Activated CD4-positive, alpha-beta T cell treated with anti-CD3 and anti-CD28 coated beads, Interleukin-2, amount 10 ng/mL, durations not matched to agents 7 days and 5 days (primary cell): ENCODE measurements around the gene CMTM1. TPM values are rescaled to one million over a fixed set of nuclear protein-coding genes. Genes with fewer than 3 reads are reported as not detected.

Experiments
- CTCF ChIA-PET: fragments of 350-600 bp; sonication (Branson Sonifier 250); formaldehyde crosslinking; loops from one replicate; lab custom pipeline; 2021; ENCODE audit warnings: antibody characterized with exemption; lab: Charles Lee
- POLR2A ChIA-PET: fragments of 350-600 bp; sonication (Branson Sonifier 250); formaldehyde crosslinking; loops from one replicate; lab custom pipeline; 2021; ENCODE audit warnings: antibody characterized with exemption; lab: Charles Lee
- DNase-seq: peaks from one replicate; pipeline ENCODE4 v3.0.0-alpha.2; 2020
- H3K27ac Mint-ChIP-seq: one replicate; pipeline ENCODE4 v1.8.0; 2021; ENCODE audit warnings: mild to moderate bottlenecking, moderate library complexity, mixed read lengths
- H3K27me3 Mint-ChIP-seq: one replicate; pipeline ENCODE4 v1.8.0; 2021; ENCODE audit warnings: mixed read lengths
- H3K36me3 Mint-ChIP-seq: one replicate; pipeline ENCODE4 v1.8.0; 2021; ENCODE audit warnings: low read depth, mixed read lengths
- H3K4me1 Mint-ChIP-seq: one replicate; pipeline ENCODE4 v1.8.0; 2021; ENCODE audit warnings: mixed read lengths
- H3K4me3 Mint-ChIP-seq: one replicate; pipeline ENCODE4 v1.8.0; 2021; ENCODE audit warnings: mild to moderate bottlenecking, moderate library complexity, mixed read lengths
- H3K9me3 Mint-ChIP-seq: one replicate; pipeline ENCODE4 v1.8.0; 2021; ENCODE audit warnings: mixed read lengths
- total RNA-seq, 2 experiments: library from RNA; stranded (reverse); gene quantifications; one replicate each; pipeline ENCODE4 v1.2.3, GENCODE V29; 2021

CMTM1 gene, protein sequence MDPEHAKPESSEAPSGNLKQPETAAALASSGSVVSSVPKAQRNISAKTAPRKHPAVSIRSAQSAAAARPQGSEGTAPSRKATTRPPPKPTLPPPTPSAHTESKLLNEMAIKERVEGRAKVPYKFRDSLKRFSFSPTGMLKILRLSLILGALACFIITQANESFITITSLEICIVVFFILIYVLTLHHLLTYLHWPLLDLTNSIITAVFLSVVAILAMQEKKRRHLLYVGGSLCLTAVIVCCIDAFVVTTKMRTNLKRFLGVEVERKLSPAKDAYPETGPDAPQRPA
- 10 to 100 TPM; 12.3 to 15.3 TPM for total RNA-seq

DNA sequence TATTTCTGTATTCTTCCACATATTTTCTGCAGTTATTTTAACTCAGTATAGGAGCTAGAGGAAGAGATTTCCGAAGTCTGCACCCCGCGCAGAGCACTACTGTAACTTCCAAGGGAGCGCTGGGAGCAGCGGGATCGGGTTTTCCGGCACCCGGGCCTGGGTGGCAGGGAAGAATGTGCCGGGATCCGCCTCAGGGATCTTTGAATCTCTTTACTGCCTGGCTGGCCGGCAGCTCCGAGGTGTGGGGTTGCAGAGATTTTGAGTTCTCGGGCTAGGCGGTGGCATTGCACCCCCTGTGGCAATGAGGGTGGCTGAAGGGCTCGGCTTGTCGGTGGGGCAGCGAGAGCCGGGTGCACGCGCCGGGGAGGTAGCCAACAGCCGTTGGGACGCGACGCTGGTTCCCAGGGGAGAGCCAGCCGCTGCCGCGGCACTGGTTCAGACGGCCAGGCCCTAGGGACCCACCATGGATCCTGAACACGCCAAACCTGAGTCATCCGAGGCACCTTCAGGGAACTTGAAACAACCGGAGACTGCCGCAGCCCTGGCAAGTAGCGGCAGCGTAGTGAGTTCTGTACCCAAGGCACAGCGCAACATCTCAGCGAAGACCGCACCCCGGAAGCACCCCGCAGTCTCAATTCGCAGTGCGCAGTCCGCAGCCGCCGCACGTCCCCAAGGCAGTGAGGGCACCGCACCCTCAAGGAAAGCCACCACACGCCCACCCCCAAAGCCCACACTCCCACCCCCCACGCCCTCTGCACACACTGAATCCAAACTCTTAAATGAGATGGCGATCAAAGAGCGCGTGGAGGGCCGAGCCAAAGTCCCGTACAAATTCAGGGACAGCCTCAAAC, at the start of gene CMTM1:
CMTM1 (plus strand) TSS at position 389 of the 851 bp plus-strand sequence; CDS start at position 464, 75 bp downstream.
- ChIA-PET CTCF (interaction anchor here (1.0 kb wide), 1 partner anchor 12 kb away, joined by 3 read pairs; no protein-coding TSS in a partner anchor), POLR2A (no interaction called here)
- no peak within 1 kb of the TSS for H3K4me3 Mint-ChIP-seq
- DNase-seq: no peak
- peaks cover 34% of the 10 kb centered on the region for H3K4me1 Mint-ChIP-seq
- no peaks in the 10 kb centered on the region for H3K27me3 Mint-ChIP-seq
- peaks cover 46% of the 10 kb centered on the region for H3K36me3 Mint-ChIP-seq
- H3K9me3 Mint-ChIP-seq: no peaks in the 10 kb centered on the region
- H3K27ac Mint-ChIP-seq: no peak within 1 kb of the TSS

DNA sequence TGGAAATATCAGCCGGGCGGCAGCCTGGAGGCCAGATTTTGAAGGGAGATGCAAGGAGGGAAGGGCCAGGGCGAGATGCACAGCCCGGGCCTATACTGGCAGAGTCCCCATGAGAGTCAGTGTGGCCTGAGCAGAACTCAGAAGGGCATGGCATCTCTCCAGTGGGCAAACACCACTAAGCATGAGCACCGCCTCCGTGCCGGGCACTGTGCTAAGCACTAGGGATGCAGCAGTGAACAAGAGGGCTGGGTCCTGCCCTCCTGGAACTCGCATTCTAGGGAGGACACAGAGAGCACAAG, 49.8 kb upstream of the CMTM1 start:
- DNase-seq: no peak
- no peaks in the 10 kb centered on the region for H3K36me3 Mint-ChIP-seq
- peaks cover 67% of the 10 kb centered on the region for H3K4me1 Mint-ChIP-seq
- ChIA-PET POLR2A (no interaction called here), CTCF (interaction anchor here (1.0 to 1.4 kb wide), 6 partner anchors 17 to 112 kb away, joined by 3 to 9 read pairs (median 4); no protein-coding TSS in a partner anchor)
- peak overlapping the region; percentile 71 for H3K4me3 Mint-ChIP-seq
- peak overlapping the region; percentile 92 for H3K27ac Mint-ChIP-seq
- H3K9me3 Mint-ChIP-seq: no peaks in the 10 kb centered on the region
- no peaks in the 10 kb centered on the region for H3K27me3 Mint-ChIP-seq

DNA sequence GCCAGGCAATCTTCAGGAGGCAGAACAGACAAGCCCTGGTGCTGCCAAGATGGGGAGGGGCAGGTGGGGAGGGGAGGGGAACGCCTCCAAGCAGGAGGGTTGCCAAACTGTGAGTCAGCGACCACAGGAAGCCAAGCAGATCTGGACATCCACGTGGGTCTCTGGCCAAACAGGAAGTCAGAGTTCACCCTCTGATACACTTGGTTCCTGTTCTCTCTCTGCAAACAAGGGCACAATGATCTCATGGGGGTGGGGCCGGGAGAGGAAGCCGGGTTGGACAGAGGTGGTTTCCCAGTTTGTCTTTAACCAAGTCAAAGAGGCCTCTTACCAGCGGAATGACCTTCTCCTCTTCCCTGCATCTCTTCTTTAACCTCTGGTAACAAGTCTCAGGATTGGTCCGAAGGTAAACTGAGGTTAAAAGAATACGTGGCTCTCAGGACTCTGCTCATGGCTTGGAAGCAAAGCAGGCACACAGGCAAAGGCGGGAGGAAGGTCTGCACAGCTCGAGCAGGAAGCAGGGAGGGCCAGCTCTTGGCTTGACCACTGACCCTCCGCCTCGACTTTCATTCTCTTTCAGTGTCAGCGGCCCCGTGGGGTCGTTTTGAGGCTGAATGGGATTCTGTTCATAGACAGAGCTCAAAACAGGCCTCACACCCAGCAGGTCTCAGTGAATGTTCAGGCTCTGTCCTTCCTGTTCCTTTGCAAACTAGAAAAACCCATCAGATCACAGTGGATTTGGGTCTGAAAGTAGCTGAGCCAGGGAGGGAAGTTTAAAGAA, 49.2 kb upstream of the CMTM1 start:
- H3K9me3 Mint-ChIP-seq: no peaks in the 10 kb centered on the region
- DNase-seq: peak; percentile 83
- H3K27me3 Mint-ChIP-seq: no peaks in the 10 kb centered on the region
- H3K36me3 Mint-ChIP-seq: no peaks in the 10 kb centered on the region
- peak overlapping the region; percentile 92 for H3K27ac Mint-ChIP-seq
- peaks cover 70% of the 10 kb centered on the region for H3K4me1 Mint-ChIP-seq
- H3K4me3 Mint-ChIP-seq: peak overlapping the region; percentile 71
- POLR2A ChIA-PET: no interaction called here
- CTCF ChIA-PET: interaction anchor here (0.9 to 1.2 kb wide), 3 partner anchors 9 to 40 kb away, joined by 3 to 4 read pairs (median 3); no protein-coding TSS in a partner anchor

DNA sequence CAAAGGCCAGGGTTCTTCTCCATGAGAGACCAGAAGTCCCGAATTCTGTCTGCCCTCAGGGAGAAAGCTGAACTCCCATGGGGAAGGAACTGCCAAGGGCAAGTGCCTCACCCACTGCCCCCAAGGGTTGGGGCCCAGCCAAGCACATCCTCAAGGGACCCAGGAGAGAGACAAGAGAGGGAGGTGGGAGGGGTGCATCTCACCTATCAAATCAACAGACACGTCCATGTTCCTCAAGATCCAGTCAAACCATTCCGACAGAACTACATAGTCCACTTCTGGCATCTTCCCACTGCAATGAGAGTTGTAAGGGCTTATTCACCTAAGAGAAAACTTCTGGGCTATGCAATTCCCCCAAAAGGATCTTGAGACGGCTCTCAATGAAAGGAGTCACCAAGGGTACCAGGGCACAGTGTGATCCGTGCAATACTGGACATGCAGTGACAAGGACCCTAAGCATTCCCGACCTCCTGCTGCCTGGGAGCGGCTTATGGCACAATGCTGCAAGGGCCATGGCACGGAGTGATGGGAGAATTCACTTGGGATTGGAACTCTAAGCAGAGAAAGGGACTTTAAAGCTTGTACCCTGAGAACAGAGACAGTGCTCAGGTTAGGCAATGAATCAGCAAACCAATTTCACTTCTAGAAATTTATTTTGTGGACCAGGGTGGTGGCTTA, 48.5 kb upstream of the CMTM1 start:
- peak overlapping the region; percentile 71 for H3K4me3 Mint-ChIP-seq
- peaks cover 3% of the 10 kb centered on the region for H3K36me3 Mint-ChIP-seq
- no peaks in the 10 kb centered on the region for H3K27me3 Mint-ChIP-seq
- peaks cover 75% of the 10 kb centered on the region for H3K4me1 Mint-ChIP-seq
- POLR2A ChIA-PET: no interaction called here
- peak overlapping the region; percentile 92 for H3K27ac Mint-ChIP-seq
- DNase-seq: no peak
- no peaks in the 10 kb centered on the region for H3K9me3 Mint-ChIP-seq
- CTCF ChIA-PET: interaction anchor here (0.9 to 1.2 kb wide), 3 partner anchors 10 to 39 kb away, joined by 3 to 4 read pairs (median 3); no protein-coding TSS in a partner anchor

DNA sequence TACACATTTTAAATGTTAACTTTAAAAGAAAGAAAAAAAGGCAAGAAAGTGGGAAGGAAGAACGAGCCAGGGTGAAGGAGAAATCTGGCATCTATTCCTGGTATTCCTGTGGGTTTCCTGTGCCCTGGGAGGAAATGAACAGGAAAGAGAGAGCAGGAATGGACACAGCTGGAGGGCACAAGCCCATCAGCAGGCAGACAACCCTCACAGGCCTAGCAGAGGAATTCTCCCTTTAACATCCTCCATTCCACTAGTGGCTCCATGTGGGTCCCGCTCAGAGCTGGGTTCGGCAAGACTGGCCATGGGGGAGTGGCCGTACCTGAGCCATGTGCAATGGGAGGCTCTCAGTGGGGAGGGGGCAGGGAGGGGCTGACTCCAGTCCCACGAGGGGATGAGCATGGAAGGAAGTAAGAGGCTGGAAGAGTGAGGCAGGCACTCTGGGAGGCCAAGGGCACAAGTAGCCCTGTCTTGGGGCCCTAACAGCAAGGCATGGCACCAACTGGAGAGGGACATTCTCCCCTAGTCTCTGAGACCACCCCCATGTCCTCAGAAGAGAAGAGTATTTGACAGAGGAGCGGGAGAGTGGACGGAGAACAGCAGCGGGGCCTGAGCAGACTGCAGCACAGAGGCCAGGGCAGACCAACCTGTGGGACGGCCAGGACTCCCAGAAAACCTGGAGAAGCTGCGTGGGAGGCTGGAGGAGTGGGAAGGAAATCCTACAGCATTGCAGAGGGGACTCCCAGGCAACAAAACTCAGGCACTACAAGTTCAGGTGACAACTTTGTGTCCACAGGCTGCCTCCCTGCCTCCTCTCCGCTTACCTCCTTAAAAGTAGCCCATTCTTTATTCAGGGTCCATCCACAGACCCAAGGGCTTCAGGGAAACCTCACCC, 46.5 kb upstream of the CMTM1 start:
- H3K4me3 Mint-ChIP-seq: no peak overlapping the region
- no peaks in the 10 kb centered on the region for H3K9me3 Mint-ChIP-seq
- H3K27me3 Mint-ChIP-seq: no peaks in the 10 kb centered on the region
- peaks cover 3% of the 10 kb centered on the region for H3K36me3 Mint-ChIP-seq
- ChIA-PET POLR2A (no interaction called here), CTCF (interaction anchor here (0.6 to 1.2 kb wide), 6 partner anchors 10 to 113 kb away, joined by 3 to 5 read pairs (median 3); partner anchors contain the start of gene CKLF)
- peaks cover 93% of the 10 kb centered on the region for H3K4me1 Mint-ChIP-seq
- DNase-seq: no peak
- peak overlapping the region; percentile 95 for H3K27ac Mint-ChIP-seq

DNA sequence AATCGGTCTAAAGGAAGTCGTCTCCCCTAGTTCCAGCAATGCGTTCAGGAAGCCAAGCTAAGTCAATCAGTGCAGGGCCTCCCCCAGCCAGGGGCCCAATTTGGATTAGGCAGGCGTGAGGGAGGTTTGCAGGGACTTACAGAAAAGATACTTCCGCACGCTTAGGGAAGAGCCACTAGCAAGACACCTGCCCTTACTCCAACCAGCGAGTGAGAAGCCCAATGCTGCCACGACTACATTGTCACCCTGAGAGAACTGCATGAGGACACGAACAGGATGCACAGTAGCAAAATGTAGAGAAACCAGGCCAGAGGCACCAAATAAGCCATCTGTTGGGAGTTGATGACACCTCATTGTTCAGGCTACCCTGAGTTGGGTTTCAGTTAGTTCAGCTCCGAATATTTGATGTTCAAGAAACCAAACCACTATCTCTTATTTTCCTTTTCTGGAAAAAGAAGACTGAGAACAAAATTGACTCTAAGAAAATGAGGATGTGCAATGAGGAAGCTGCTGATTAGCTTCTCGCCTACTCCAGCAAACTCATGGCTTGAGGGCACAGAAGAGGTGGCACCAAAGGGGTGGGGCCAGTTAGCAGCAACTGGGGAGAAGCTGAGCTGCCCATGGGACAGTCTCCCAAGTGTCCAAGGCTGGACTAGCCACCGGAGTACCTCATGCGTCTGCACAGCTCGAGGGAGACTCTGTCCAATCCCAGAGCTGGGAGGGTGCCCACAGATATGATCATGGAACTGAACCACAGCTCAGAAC, 45.7 kb upstream of the CMTM1 start:
- ChIA-PET POLR2A (no interaction called here), CTCF (interaction anchor here (0.6 to 2.3 kb wide), 10 partner anchors 8 to 114 kb away, joined by 3 to 12 read pairs (median 3); partner anchors contain the start of genes CKLF and CMTM2)
- Mint-ChIP-seq H3K4me3 (no peak overlapping the region), H3K4me1 (peaks cover 94% of the 10 kb centered on the region), H3K9me3 (no peaks in the 10 kb centered on the region), H3K36me3 (peaks cover 3% of the 10 kb centered on the region), H3K27ac (peak overlapping the region; percentile 95), H3K27me3 (no peaks in the 10 kb centered on the region)
- DNase-seq: no peak

DNA sequence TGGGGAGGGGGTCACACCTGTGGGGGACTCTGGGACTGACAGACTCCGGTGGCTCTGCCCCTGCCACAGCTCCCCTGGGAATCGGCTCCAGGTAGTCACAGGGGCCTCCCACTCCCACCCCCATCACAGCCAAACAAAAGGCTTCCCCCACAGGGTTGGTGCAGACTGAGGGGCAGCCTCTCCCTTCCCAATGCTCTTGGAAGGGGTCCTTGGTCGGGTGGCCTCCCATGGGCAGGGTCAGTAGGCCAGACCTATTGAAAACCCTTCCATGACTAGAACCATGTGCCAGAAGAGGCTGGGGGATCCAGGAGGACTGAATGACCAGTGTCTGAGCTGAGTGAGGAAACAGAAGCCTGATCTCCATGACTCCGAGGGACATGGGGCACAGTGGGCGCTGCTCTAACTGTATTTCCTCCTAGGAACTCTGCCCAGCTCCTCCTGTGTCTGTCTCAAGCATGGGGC, 45.0 kb upstream of the CMTM1 start:
- CTCF ChIA-PET: interaction anchor here (0.8 to 2.3 kb wide), 9 partner anchors 8 to 115 kb away, joined by 3 to 12 read pairs (median 3); partner anchors contain the start of gene CMTM2
- H3K36me3 Mint-ChIP-seq: peaks cover 3% of the 10 kb centered on the region

DNA sequence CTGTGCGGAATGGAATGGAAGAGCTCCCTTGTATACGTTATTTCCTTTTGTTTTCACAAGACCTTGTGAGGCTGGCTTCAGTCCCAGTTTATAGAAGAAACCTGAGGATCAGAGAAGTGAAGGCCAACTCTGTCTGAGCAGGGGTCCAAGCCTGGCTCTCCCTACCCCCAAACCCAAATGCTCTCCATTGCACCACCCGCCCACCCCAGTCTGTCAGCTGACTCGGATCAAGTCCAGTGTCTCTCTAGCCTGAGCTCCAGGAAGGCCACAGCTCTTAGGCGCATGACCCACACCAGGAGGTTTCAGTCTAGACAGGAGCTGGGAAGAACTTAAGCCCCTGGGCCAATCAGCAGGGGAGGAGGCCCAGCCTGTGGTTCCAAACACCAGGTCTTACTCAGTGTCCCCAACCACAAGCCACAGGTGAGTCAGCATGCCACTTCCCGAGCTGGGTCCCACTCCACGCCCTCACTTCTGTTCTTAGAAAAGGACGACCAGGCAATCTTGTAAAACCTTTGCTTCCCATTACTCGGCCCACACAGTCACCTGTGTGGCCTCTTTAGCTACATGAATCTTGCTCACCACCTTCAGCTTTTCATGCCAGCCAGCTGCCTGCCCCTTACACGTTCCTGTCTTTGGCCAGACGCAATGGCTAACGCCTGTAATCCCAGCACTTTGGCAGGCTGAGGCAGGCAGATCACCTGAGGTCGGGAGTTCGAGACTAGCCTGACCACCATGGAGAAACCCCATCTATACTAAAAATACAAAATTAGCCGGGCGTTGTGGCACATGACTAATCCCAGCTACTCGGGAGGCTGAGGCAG, 44.1 kb upstream of the CMTM1 start:
- POLR2A ChIA-PET: interaction anchor here (0.9 to 1.0 kb wide), 2 partner anchors 31 to 69 kb away, joined by 3 to 4 read pairs; partner anchors contain the start of gene CKLF
- H3K9me3 Mint-ChIP-seq: no peaks in the 10 kb centered on the region
- H3K4me3 Mint-ChIP-seq: peak overlapping the region; percentile 59
- CTCF ChIA-PET: interaction anchor here (0.9 to 3.9 kb wide), 12 partner anchors 9 to 117 kb away, joined by 3 to 29 read pairs (median 3); partner anchors contain the start of genes CKLF, CMTM2 and TK2
- H3K36me3 Mint-ChIP-seq: peaks cover 3% of the 10 kb centered on the region
- peak; percentile 88 for DNase-seq
- peaks cover 86% of the 10 kb centered on the region for H3K4me1 Mint-ChIP-seq
- H3K27me3 Mint-ChIP-seq: no peaks in the 10 kb centered on the region
- H3K27ac Mint-ChIP-seq: peak overlapping the region; percentile 95

More for the DNA sequence above, 45.0 kb upstream of the CMTM1 start:
- no peak for DNase-seq
- peak overlapping the region; percentile 95 for H3K27ac Mint-ChIP-seq
- peak overlapping the region; percentile 59 for H3K4me3 Mint-ChIP-seq
- POLR2A ChIA-PET: no interaction called here
- H3K4me1 Mint-ChIP-seq: peaks cover 93% of the 10 kb centered on the region
- H3K27me3 Mint-ChIP-seq: no peaks in the 10 kb centered on the region
- no peaks in the 10 kb centered on the region for H3K9me3 Mint-ChIP-seq

DNA sequence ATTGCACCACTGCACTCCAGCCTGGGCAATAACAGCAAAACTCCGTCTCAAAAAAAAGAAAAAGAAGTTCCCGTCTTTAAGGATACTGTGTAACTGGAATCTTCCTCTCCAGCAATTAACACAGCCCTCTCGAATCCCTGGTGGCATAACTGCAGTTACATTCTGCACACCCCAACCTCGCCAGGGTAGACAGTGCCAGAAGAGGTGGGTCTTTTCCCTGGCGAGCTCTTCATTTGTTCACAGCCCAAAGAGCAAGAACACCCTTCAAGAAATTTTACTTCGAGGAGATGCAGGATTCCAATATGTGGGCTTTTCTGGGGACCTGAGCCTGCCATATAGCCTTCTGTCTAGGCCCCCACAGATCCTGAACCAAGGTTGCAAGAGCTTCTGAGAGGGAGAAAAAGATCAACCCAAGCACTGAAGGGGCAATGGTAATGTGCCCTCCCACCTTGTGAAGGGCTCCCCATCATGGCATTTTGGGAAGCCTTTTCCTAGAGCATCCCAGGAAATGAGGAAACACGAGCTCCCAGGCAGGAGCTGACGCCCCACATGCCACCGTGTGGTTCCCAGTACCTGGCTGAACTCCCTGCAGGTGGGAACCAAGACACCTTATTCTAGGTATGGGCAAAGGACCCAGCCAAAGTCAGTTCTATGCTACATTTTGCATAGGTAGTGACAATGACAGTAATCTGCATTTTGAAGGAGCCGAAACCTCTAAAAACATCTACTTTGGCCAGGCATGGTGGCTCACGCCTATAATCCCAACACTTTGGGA, 43.2 kb upstream of the CMTM1 start:
- H3K4me3 Mint-ChIP-seq: peak overlapping the region; percentile 59
- H3K36me3 Mint-ChIP-seq: peaks cover 5% of the 10 kb centered on the region
- ChIA-PET CTCF (interaction anchor here (0.7 to 3.9 kb wide), 11 partner anchors 8 to 228 kb away, joined by 3 to 29 read pairs (median 3); partner anchors contain the start of genes CKLF, DYNC1LI2 and TK2), POLR2A (interaction anchor here (1.0 kb wide), 1 partner anchor 68 kb away, joined by 3 read pairs; no protein-coding TSS in a partner anchor)
- H3K9me3 Mint-ChIP-seq: no peaks in the 10 kb centered on the region
- peaks cover 84% of the 10 kb centered on the region for H3K4me1 Mint-ChIP-seq
- no peak for DNase-seq
- no peaks in the 10 kb centered on the region for H3K27me3 Mint-ChIP-seq
- peak overlapping the region; percentile 95 for H3K27ac Mint-ChIP-seq
